GM12878 (cell line): ENCODE results near the gene ORAI3. TPM values are rescaled to one million over a fixed set of nuclear protein-coding genes. Genes with fewer than 3 reads are reported as not detected.

Experiments
- BCL11A ChIP-seq: IDR thresholded peaks from 2 replicates; pipeline ENCODE4 v1.6.1; 2011; ENCODE audit warnings: low read depth, low read length
- BHLHE40 ChIP-seq, 2 experiments: fragments of 450-650 bp in 1 of 2; IDR thresholded peaks; 2 replicates each; pipeline ENCODE4 v1.6.1; 2011 to 2017; ENCODE audit warnings: low read depth in 2 of 2, borderline replicate concordance in 1 of 2, improper control_type of control experiment in 1 of 2, low read length in 1 of 2, mild to moderate bottlenecking in 1 of 2
- CREM ChIP-seq: IDR thresholded peaks from 2 replicates; pipeline ENCODE4 v1.6.1; 2014; ENCODE audit warnings: antibody characterized with exemption, low read depth
- ESRRA ChIP-seq: IDR thresholded peaks from 2 replicates; pipeline ENCODE4 v1.6.1; 2012; ENCODE audit warnings: mild to moderate bottlenecking, low read length, improper control_type of control experiment
- EZH2 ChIP-seq: IDR thresholded peaks from 2 replicates; pipeline ENCODE4 v1.6.1; 2012; ENCODE audit warnings: low read depth, mild to moderate bottlenecking, control low read depth, inconsistent platforms, low read length, borderline replicate concordance; ENCODE audit not compliant: control insufficient read depth
- FOXK2 ChIP-seq: fragments of 450-650 bp; IDR thresholded peaks from 2 replicates; pipeline ENCODE4 v1.6.1; 2017; ENCODE audit warnings: mild to moderate bottlenecking, moderate library complexity
- GABPA ChIP-seq: IDR thresholded peaks from 2 replicates; pipeline ENCODE4 v1.6.1; 2014; ENCODE audit warnings: antibody characterized with exemption, low read depth, mild to moderate bottlenecking, inconsistent platforms
- KAT2A ChIP-seq: conservative IDR thresholded peaks from 2 replicates; pipeline ENCODE4 v1.6.1; 2011; ENCODE audit warnings: low read depth, low read length; ENCODE audit not compliant: control insufficient read depth
- LARP7 ChIP-seq: fragments of 450-650 bp; IDR thresholded peaks from 2 replicates; pipeline ENCODE4 v1.6.1; 2017; ENCODE audit warnings: mild to moderate bottlenecking
- POLR2AphosphoS2 ChIP-seq: IDR thresholded peaks from 2 replicates; pipeline ENCODE4 v1.6.1; 2011; ENCODE audit warnings: low read depth, mild to moderate bottlenecking, low read length, improper control_type of control experiment, moderate library complexity
- RAD21 ChIP-seq: IDR thresholded peaks from 2 replicates; pipeline ENCODE4 v1.6.1; 2011; ENCODE audit warnings: mild to moderate bottlenecking, low read depth, low read length, moderate library complexity; ENCODE audit not compliant: insufficient read depth
- RUNX3 ChIP-seq: IDR thresholded peaks from 2 replicates; pipeline ENCODE4 v1.6.1; 2012; ENCODE audit warnings: low read length, inconsistent platforms
- SREBF1 ChIP-seq: IDR thresholded peaks from 2 replicates; pipeline ENCODE4 v1.6.1; 2012; ENCODE audit warnings: mild to moderate bottlenecking, low read length
- SREBF2 ChIP-seq: IDR thresholded peaks from 2 replicates; pipeline ENCODE4 v1.6.1; 2012; ENCODE audit warnings: mild to moderate bottlenecking, low read length
- TCF7 ChIP-seq: IDR thresholded peaks from 2 replicates; pipeline ENCODE4 v1.6.1; 2014; ENCODE audit warnings: antibody characterized with exemption, borderline replicate concordance
- ZBTB4 ChIP-seq: fragments of 450-650 bp; formaldehyde crosslinking; IDR thresholded peaks from 2 replicates; pipeline ENCODE4 v1.4.0; 2022; ENCODE audit warnings: mild to moderate bottlenecking, moderate library complexity
- ZNF384 ChIP-seq: IDR thresholded peaks from 2 replicates; pipeline ENCODE4 v1.6.1; 2012; ENCODE audit warnings: low read depth, mild to moderate bottlenecking, low read length, improper control_type of control experiment, borderline replicate concordance
- polyA plus RNA-seq, 11 experiments: library from polyadenylated mRNA; depleted of rRNA in 4 of 11; unstranded in 6 of 11; stranded (reverse) in 5 of 11; fragments of >200 nt; fragmentation: Nextera tagmentation in 4 of 11; fragmentation: Illumina TruSeq in 1 of 11; extraction: Ambion mirVana in 4 of 11; extraction: Trizol in 1 of 11; gene quantifications; 1 replicate in 1 of 11; 2 replicates in 10 of 11; pipeline versions ENCODE4 v1.2.1 to v1.2.3, GENCODE V29; 2011 to 2016; ENCODE audit warnings: inconsistent platforms in 2 of 11, missing spikeins in 2 of 11, low read depth in 1 of 11
- total RNA-seq, 4 experiments: library from RNA; depleted of rRNA in 3 of 4; stranded (reverse); fragments of >200 nt in 3 of 4; fragmentation: Illumina TruSeq in 1 of 4; extraction: Trizol in 1 of 4; gene quantifications; 2 replicates each; pipeline versions ENCODE4 v1.2.1 to v1.2.3, GENCODE V29; 2013 to 2021
- TF ChIP-seq, protein P1 (sequence below): fragments of 150-350 bp; IDR thresholded peaks from 2 replicates; pipeline ENCODE4 v1.6.1; 2016; ENCODE audit warnings: low read depth, low read length

The ORAI3 gene
- total and polyA plus RNA-seq, 10 of the 15 experiments (the other 5 are each of a cell fraction or from before 2014, with no cell fraction given): 3.4 to 21.9 (median 16.2) TPM

GRCh38 chr16:30922420-30922959, 26.4 kb upstream of the ORAI3 start (continued):
- TF ChIP-seq RUNX3 (no peak), KAT2A (no peak), EZH2 (no peak), BCL11A (no peak), ZBTB4 (no peak), BHLHE40 (IDR thresholded peaks at IDR 0.05; ENCODE audit: borderline replicate concordance in 1 of 2, low read depth in 2 of 2, low read length in 1 of 2) (no peak), RAD21 (no peak), LARP7 (0 out of 2 replicates have a peak, but pooled peaks have one; percentile 4), SREBF1 (peak; percentile 97), GABPA (no peak), ZNF384 (no peak), ESRRA (peak; percentile 71; the same call in 1 of the 2 replicates), FOXK2 (no peak), SREBF2 (peak; percentile 57; the same call in 1 of the 2 replicates), CREM (peak; percentile 99), POLR2AphosphoS2 (no peak), TCF7 (no peak)
- TF ChIP-seq, protein P1, sequence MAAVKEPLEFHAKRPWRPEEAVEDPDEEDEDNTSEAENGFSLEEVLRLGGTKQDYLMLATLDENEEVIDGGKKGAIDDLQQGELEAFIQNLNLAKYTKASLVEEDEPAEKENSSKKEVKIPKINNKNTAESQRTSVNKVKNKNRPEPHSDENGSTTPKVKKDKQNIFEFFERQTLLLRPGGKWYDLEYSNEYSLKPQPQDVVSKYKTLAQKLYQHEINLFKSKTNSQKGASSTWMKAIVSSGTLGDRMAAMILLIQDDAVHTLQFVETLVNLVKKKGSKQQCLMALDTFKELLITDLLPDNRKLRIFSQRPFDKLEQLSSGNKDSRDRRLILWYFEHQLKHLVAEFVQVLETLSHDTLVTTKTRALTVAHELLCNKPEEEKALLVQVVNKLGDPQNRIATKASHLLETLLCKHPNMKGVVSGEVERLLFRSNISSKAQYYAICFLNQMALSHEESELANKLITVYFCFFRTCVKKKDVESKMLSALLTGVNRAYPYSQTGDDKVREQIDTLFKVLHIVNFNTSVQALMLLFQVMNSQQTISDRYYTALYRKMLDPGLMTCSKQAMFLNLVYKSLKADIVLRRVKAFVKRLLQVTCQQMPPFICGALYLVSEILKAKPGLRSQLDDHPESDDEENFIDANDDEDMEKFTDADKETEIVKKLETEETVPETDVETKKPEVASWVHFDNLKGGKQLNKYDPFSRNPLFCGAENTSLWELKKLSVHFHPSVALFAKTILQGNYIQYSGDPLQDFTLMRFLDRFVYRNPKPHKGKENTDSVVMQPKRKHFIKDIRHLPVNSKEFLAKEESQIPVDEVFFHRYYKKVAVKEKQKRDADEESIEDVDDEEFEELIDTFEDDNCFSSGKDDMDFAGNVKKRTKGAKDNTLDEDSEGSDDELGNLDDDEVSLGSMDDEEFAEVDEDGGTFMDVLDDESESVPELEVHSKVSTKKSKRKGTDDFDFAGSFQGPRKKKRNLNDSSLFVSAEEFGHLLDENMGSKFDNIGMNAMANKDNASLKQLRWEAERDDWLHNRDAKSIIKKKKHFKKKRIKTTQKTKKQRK: no peak
